Hepatocyte (in vitro differentiated cells): Measurements from ENCODE around the gene BMX. TPM values are rescaled to one million over a fixed set of nuclear protein-coding genes. Genes with fewer than 3 reads are reported as not detected.

Experiments
- DNase-seq: peaks from one replicate; pipeline ENCODE4 v3.0.0-alpha.2; 2016; ENCODE audit warnings: low spot score
- H2AFZ ChIP-seq: fragments of 200-600 bp; sonication (generic); 2 replicates; pipeline ENCODE4 v1.6.0; 2016; ENCODE audit warnings: antibody characterized with exemption, mild to moderate bottlenecking
- H3K27ac ChIP-seq: fragments of 200-600 bp; sonication (generic); 2 replicates; pipeline ENCODE4 v1.5.1; 2016; ENCODE audit warnings: mild to moderate bottlenecking
- H3K27me3 ChIP-seq: fragments of 200-600 bp; sonication (generic); 2 replicates; pipeline ENCODE4 v1.6.1; 2016
- H3K36me3 ChIP-seq: fragments of 200-600 bp; sonication (generic); replicated peaks from 2 replicates; pipeline ENCODE4 v1.5.1; 2016; ENCODE audit warnings: low read depth; ENCODE audit not compliant: insufficient read depth
- H3K4me1 ChIP-seq: fragments of 200-600 bp; sonication (generic); 2 replicates; pipeline ENCODE4 v1.5.1; 2016; ENCODE audit warnings: mild to moderate bottlenecking, moderate library complexity; ENCODE audit not compliant: insufficient read depth
- H3K4me2 ChIP-seq: fragments of 200-600 bp; sonication (generic); 2 replicates; pipeline ENCODE4 v1.6.0; 2016
- H3K4me3 ChIP-seq: fragments of 200-600 bp; sonication (generic); 2 replicates; pipeline ENCODE4 v1.5.1; 2016; ENCODE audit warnings: mild to moderate bottlenecking
- H3K79me2 ChIP-seq: fragments of 200-600 bp; sonication (generic); 2 replicates; pipeline ENCODE4 v1.6.0; 2017; ENCODE audit warnings: mild to moderate bottlenecking
- H3K9me2 ChIP-seq: fragments of 200-600 bp; sonication (generic); replicated peaks from 2 replicates; pipeline ENCODE4 v1.6.0; 2017; ENCODE audit warnings: mild to moderate bottlenecking; ENCODE audit not compliant: insufficient read depth
- H3K9me3 ChIP-seq: fragments of 200-600 bp; sonication (generic); 2 replicates; pipeline ENCODE4 v1.5.1; 2016; ENCODE audit warnings: low read depth, mild to moderate bottlenecking
- H4K20me1 ChIP-seq: fragments of 200-600 bp; sonication (generic); 2 replicates; pipeline ENCODE4 v1.6.0; 2016; ENCODE audit warnings: mild to moderate bottlenecking; ENCODE audit not compliant: insufficient read depth, poor library complexity, severe bottlenecking
- CTCF ChIP-seq: fragments of 200-600 bp; sonication (generic); IDR thresholded peaks from 2 replicates; pipeline ENCODE4 v1.5.1; 2016; ENCODE audit warnings: antibody characterized with exemption, mild to moderate bottlenecking; ENCODE audit not compliant: poor library complexity
- EZH2 ChIP-seq: fragments of 200-600 bp; sonication (generic); IDR thresholded peaks from 2 replicates; pipeline ENCODE4 v1.6.1; 2016; ENCODE audit warnings: antibody characterized with exemption, mild to moderate bottlenecking, borderline replicate concordance
- EZH2phosphoT487 ChIP-seq: fragments of 200-600 bp; sonication (generic); IDR thresholded peaks from one replicate; pipeline ENCODE4 v1.6.1; 2018; ENCODE audit warnings: antibody characterized with exemption, mild to moderate bottlenecking, low read depth, moderate library complexity; ENCODE audit not compliant: unreplicated experiment, severe bottlenecking
- WGBS: methylation state at CpG from one replicate; pipeline ENCODE4 v1.1.6; 2016; ENCODE audit warnings: low lambda C conversion rate; ENCODE audit errors: missing lambda C conversion rate; 5-methylcytosine and 5-hydroxymethylcytosine counted together
- polyA plus RNA-seq: library from polyadenylated mRNA; unstranded; fragments of >200 nt; fragmentation: Nextera tagmentation; extraction: Ambion mirVana; gene quantifications from 2 replicates; pipeline ENCODE4 v1.2.1, GENCODE V29; 2016
- total RNA-seq: library from RNA; depleted of rRNA; stranded (reverse); fragments of >200 nt; gene quantifications from 2 replicates; pipeline ENCODE4 v1.2.3, GENCODE V29; 2014

BMX gene
- total and polyA plus RNA-seq, 2 experiments from 2014 or later, result 0.07 TPM; not detected in 1

DNA sequence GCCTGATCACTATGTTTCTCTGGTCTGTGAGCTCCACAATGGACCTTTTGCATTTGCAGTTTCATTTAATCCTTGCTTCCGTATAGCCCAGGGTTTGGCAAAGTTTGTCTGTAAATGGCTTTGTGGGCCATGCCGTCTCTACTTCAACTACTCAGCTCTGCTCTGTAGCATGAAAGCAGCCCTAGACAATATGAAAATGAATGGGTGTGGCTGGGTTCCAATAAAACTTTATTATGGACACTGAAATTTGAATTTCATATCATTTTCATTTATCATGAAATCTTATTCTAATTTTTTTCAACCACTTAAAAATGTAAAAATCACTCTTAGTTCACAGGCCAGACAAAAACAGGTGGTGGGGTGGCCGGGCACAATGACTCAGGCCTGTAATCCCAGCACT, 58.6 kb downstream of the BMX start:
- H3K79me2 ChIP-seq, result no peaks in the 10 kb centered on the region
- no peak overlapping the region for H3K4me2 ChIP-seq
- H3K27me3 ChIP-seq, result no peaks in the 10 kb centered on the region
- no peak overlapping the region for H3K27ac ChIP-seq
- H3K9me2 ChIP-seq, result no peaks in the 10 kb centered on the region
- TF ChIP-seq EZH2phosphoT487, result no peak
- no peak for TF ChIP-seq EZH2
- TF ChIP-seq CTCF, result no peak
- H3K4me1 ChIP-seq, result peaks cover 4% of the 10 kb centered on the region
- WGBS, result 95% methylated on average over 3 of the region's 3 CpGs
- no peak for DNase-seq
- H4K20me1 ChIP-seq, result no peaks in the 10 kb centered on the region
- no peak overlapping the region for H3K4me3 ChIP-seq
- no peak overlapping the region for H2AFZ ChIP-seq
- no peaks in the 10 kb centered on the region for H3K36me3 ChIP-seq
- no peaks in the 10 kb centered on the region for H3K9me3 ChIP-seq

DNA sequence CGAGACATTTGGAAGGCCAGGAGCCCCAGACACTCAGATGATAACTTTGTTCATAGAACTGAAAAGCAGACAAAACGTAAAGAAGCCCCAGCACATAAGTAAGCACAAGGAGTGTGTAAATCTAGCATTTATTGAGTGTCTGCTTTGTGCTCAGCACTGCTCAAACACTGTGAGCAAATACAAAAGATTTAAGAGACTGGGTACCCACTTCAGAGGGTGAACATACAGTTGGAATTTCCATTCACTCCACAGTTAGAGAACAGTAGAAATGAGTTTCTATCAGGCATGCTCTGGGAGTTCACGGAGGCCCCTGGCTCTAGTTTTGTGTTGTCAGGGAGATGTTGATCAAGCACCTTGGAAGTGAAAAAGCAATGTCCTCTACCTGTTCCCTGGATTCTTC, 60.3 kb downstream of the BMX start:
- WGBS, result 78% methylated on average over 3 of the region's 3 CpGs
- Histone ChIP-seq H3K4me1 (peaks cover 4% of the 10 kb centered on the region), H3K27ac (no peak overlapping the region), H3K27me3 (no peaks in the 10 kb centered on the region), H3K9me2 (no peaks in the 10 kb centered on the region), H3K9me3 (no peaks in the 10 kb centered on the region), H3K79me2 (no peaks in the 10 kb centered on the region), H3K4me3 (no peak overlapping the region), H4K20me1 (no peaks in the 10 kb centered on the region), H3K36me3 (no peaks in the 10 kb centered on the region), H2AFZ (no peak overlapping the region), H3K4me2 (no peak overlapping the region)
- TF ChIP-seq EZH2 (no peak), EZH2phosphoT487 (no peak), CTCF (no peak)
- no peak for DNase-seq

GRCh38 chrX:15563056-15563455, 62.4 kb downstream of the BMX start:
- Histone ChIP-seq H3K79me2 (no peaks in the 10 kb centered on the region), H2AFZ (no peak overlapping the region), H4K20me1 (no peaks in the 10 kb centered on the region), H3K4me1 (peaks cover 4% of the 10 kb centered on the region), H3K27ac (peak overlapping the region; percentile 36), H3K4me2 (no peak overlapping the region), H3K9me2 (no peaks in the 10 kb centered on the region), H3K9me3 (no peaks in the 10 kb centered on the region), H3K27me3 (no peaks in the 10 kb centered on the region), H3K4me3 (no peak overlapping the region), H3K36me3 (no peaks in the 10 kb centered on the region)
- DNase-seq, result no peak
- TF ChIP-seq CTCF, result no peak
- TF ChIP-seq EZH2phosphoT487, result no peak
- TF ChIP-seq EZH2, result no peak
- WGBS, result 66% methylated on average over 7 of the region's 7 CpGs

DNA sequence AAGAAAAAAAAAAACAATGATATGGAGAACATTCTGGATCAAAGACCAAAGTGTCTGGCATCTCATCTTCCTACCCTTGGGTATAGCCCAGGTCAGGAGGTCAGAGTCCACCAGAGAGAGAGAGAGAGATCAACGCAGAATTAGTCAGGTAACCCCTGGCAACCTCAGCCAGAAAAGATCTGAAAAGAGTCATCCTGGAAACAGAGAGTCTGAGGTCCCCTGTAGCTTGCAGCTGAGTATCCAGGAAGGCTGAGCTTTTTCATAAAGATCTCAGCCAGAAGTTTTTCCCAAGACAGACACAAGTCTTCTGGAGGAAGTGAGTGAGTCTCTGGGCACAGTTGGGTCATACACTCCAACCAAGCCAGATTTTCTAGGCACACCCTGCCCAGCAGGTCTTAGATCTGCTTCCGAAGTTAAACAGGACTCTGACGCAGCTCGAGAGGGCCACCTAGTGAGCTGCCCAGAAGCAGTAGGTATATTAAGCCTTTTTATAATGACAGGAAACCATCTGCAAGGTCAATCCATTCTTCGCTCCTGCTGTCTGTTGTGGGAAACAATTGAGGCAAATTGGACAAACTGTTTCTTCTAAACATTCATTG, 64.5 kb downstream of the BMX start:
- Histone ChIP-seq H3K9me3 (no peaks in the 10 kb centered on the region), H3K9me2 (no peaks in the 10 kb centered on the region), H3K4me2 (no peak overlapping the region), H3K27me3 (no peaks in the 10 kb centered on the region), H3K4me1 (peaks cover 8% of the 10 kb centered on the region), H3K4me3 (no peak overlapping the region), H3K36me3 (no peaks in the 10 kb centered on the region), H4K20me1 (no peaks in the 10 kb centered on the region), H2AFZ (no peak overlapping the region), H3K79me2 (no peaks in the 10 kb centered on the region), H3K27ac (no peak overlapping the region)
- DNase-seq, result peak; percentile 85
- TF ChIP-seq CTCF (peak; percentile 84), EZH2phosphoT487 (no peak)
- 12% methylated on average over 5 of the region's 5 CpGs for WGBS
